Endometrial microvascular endothelial cells (primary cell): ENCODE results near the gene REXO1. TPM values are rescaled to one million over a fixed set of nuclear protein-coding genes. Genes with fewer than 3 reads are reported as not detected.
"Not testable (repeated sequence)": the region's sequence is repeated elsewhere in the genome, so short reads cannot be mapped to it uniquely, and the experiment has no call there.

Source experiments
- in situ Hi-C: cut with HindIII; loops from 2 replicates; pipeline ENCODE4 v1.10.0; 2017; ENCODE audit warnings: low sequenced_read_pairs, low pct_unique_long_range_greater_than_20kb; ENCODE audit errors: inconsistent ontology term
- total RNA-seq: library from RNA; depleted of rRNA; stranded (reverse); fragments of >200 nt; gene quantifications from one replicate; pipeline ENCODE4 v1.2.3, GENCODE V29; 2015; ENCODE audit errors: inconsistent ontology term

Gene REXO1
- total RNA-seq, 1 donor from 2014 or later: 15.7 TPM

- in situ Hi-C loops: not testable (repeated sequence)
Measured at GRCh38 chr19:1876496-1877279, 28.4 kb upstream of the REXO1 start.

DNA sequence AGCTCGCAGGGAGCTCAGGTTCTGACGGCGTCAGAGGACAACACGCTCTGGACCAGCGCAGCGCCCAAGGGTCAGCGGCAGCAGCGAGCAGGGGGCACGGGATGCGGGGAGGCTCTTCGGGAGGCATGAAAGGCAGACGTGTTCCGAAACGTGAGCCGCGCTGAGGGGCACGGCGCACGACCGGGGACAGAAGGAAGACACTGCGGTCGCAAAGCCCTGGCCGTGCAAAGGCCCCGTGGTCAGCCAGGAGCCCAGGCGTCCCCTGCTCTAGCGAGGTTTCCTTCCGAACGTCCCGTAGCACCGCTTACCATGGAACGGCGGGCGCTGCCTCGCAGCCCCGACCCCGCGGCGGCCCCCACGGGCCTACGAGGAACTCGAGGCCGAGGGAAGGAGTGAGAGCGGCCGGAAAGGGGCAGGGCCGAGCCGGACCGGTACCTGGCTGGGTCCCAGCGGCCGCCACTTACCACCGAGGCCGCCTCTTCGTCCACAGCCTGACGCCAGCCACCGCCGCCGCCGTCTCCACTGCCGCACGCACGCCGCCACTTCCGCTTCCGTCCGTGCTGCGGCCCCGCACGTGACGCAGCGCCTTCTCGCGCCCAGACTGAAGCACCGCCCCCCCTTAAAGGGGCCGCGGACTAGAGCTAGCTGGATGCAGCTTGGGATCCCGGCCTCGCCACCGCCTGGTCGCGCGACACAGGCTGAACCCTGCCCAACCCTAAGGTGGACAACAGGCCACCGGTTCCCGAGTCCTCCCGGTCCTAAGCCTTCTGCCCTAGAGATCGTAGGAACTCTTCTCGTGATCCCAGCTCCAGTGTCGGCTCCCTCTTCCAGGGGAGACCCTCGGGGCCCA, 27.6 kb upstream of the REXO1 start:
- in situ Hi-C loops: no loop called here

DNA sequence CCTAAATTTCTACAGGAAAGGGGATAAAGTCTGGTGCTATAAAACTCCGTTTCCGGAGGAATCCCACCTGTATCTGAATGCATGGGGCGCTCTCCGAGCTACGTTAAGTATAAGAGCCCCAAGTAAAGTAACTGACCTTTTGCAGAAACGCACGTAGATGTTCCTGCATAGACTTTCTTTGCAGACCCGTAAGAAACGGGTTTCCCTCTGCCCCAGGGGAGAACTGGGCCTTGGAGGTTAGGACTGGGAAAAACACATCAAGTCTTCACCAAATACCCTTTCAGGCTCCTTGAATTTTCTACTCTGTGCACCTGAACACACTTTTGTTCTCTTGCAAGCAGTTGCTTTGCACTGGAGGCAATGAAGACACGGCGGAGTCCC, 27.0 kb upstream of the REXO1 start:
- in situ Hi-C loops: not testable (repeated sequence)

GRCh38 chr19:1874554-1875185, 26.4 kb upstream of the REXO1 start:
- in situ Hi-C loops: no loop called here

DNA sequence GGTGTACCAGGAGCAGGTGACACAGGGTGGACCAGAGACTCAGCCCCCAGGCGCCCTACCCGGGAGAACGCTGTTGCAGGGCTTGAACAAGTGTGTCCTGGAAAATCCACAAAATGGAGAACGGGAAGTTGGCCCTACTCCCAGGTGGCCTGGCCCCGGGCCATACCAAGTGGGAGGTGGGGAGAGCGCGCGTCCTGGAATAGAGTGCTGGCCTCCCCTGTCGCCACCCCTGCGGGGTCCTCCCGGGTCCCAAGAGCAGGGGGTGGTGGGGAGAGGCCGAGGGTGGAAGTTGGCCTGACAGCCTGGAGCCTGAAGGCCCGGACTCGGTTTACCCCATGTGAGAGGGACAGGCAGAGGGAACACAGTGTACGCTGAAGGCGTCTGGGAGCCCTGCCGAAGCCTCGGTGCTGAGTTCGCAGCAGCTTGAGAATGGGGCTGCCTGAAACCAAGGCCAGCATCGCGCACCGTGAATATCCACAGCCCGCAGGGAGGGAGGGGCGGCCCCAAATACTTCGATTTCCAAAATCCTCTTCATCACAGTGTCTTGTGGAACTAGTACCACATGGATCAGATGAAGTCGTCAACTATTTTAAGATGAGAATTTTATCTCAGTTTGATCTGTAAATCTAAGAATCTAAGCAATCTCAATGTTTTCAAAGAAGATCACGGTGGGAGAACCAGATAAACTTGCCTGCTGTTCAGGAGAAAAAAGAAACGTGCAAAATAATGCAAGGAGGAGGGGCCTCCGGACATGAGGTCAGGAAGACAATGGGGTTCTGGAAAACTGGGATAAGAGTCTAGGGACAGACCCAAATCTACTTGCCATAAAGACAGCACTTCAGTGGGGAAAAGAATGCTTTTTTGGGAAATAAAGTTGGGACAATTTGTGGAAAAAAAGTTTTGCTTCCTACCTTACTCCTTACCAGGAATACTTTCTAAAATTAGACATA, 25.5 kb upstream of the REXO1 start:
- in situ Hi-C loops: no loop called here

GRCh38 chr19:1872807-1873523, 24.7 kb upstream of the REXO1 start:
- in situ Hi-C loops: no loop called here

DNA sequence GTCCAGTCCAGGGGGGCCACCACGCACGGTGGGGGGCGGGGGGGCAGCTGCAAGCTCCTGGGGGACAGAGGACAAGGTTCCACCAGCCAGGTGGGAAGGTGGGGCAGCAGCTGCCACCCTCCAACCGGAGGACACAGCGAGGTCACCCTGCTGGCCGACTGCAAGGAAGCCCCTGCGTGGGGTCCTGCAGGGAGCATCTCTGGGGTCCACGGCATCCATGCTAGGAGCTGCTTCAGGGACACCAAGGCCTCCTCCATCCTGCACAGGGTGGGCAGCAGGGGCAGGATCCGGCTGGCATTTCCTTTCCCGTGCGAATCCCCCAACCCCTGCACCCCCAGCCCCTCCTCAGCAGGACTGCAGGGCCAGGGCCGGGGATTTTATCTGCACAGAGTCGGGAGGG, 23.3 kb upstream of the REXO1 start:
- in situ Hi-C loops: no loop called here

- in situ Hi-C loops: no loop called here
Measured at GRCh38 chr19:1871140-1871597, 22.9 kb upstream of the REXO1 start.

- in situ Hi-C loops: no loop called here
Measured at GRCh38 chr19:1868971-1869370, 20.7 kb upstream of the REXO1 start.

GRCh38 chr19:1867349-1867724, 19.1 kb upstream of the REXO1 start:
- in situ Hi-C loops: no loop called here

DNA sequence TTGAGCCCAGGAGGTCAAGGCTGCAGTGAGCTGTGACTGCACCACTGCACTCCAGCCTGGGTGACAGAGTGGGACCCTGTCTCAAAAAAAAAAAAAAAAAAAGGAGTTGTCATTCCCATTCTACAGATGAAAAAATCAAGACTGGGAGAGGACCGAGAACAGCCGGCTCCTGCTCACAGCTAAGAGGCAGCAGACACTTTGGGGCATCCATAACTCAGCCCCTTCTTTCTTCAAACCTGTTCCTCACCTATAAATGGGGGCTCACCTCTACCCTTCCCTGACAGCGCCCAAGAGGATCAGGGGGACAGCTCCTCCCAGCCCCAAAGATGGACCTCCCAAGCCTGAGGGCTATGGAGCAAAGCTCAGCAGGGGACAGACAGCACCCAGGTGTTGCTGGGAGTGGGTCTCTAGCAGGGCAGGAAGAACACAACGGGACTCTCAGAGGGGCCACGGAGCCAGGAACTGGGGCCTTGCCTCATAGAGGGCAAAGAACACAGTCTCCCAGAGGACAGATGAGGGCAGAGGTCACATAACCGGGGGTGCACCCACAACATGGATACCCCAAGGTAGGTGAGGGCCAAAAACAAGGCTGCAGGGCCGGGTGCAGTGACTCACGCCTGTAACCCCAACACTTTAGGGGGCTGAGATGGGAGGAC, 18.5 kb upstream of the REXO1 start:
- in situ Hi-C loops: no loop called here

DNA sequence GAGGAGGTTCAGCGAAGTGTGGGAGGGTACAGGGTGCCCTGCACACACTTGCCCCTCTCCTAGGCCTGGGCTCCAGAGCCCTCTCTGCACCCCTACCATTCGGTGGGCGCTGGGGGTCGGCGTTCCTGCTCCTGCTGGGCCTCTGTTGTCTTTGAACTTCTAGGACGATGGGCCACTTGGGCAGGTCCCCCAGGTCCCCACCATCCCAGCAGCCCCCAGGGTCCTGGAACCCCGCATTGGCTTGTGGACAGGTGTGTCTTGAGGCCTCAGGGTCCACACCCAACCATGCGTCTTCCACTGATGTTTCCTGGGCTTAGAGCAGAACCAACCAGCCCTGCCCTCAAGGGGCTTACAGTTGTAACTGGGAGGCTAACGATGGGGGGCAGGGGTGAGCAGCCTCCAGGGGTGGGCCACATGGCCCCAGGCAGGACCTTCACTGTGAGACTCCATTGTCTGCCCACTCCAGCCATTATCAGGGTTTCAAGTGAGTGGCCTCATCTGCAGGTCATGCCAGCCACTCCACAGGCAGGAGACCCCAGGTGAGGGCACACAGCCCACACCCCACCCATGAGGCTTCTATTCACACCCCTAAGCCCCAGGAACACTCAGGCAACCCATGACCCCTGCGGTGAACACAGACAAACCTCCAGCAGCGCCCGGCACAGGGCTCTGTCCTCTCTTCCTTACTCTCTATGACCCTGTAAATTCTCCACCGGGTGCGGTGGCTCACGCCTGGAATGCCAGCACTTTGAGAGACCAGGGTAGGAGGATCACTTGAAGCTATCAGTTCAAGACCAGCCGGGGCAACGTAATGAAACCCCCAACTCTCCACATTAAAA, 17.1 kb upstream of the REXO1 start:
- in situ Hi-C loops: no loop called here

DNA sequence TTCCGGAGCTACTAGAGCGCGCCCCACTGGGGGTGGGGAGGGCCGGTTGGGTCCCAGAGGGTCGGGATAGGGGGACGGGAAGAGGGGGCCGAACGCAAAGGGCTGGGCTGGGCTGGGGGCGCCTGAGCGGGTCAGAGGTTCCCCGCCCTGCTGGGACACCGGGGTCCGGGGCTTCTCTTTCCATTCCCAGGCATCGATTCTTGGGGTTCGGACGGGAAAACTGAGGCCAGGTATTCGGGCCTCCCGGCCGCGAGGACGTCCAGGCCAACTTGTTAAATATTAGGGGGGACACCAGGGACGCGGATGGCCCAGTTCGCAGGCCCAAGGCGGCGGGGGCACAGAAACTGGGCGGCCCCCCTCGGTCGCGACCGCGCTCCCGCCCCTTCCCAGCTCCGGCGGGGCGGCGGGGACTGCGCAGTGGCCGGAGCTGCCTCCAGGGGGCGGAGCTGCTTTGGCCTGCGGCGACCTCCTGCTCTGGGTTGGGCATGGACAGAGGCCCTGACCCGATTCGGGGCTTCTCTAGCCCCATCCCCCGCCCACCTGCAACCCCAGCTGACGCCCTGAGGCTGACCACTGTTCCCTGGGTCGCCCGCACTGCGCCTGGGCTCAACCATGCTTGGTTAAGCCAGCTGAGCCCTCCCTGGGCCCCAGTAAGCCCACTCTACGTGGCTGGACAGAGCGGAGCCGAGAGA, 16.3 kb upstream of the REXO1 start:
- in situ Hi-C loops: no loop called here

GRCh38 chr19:1863638-1864479, 15.6 kb upstream of the REXO1 start:
- in situ Hi-C loops: no loop called here

GRCh38 chr19:1863328-1863637, 15.0 kb upstream of the REXO1 start, which contains the start of gene KLF16:
TSS of gene KLF16 (minus strand) at chr19:1863579. CDS start at chr19:1863497, 82 bp downstream.
- in situ Hi-C loops: no loop called here
